OCI-LY7 (cell line): ENCODE measurements around the gene CFAP161. TPM values are rescaled to one million over a fixed set of nuclear protein-coding genes. Genes with fewer than 3 reads are reported as not detected.

Experiments used
- BruUV-seq: library from RNA; stranded (reverse); fragments of 400-500 nt; replicated peaks from 2 replicates; lab custom pipeline; 2021; lab: Mats Ljungman, UMichigan
- CTCF ChIA-PET: fragments of 300-600 bp; sonication (Branson Sonifier 250); formaldehyde crosslinking; loops from one replicate; lab custom pipeline; 2022; ENCODE audit warnings: antibody characterized with exemption; ENCODE audit not compliant: unreplicated experiment; lab: Charles Lee
- POLR2A ChIA-PET: fragments of 300-600 bp; sonication (Branson Sonifier 250); formaldehyde crosslinking; loops from one replicate; lab custom pipeline; 2022; ENCODE audit warnings: antibody characterized with exemption; lab: Charles Lee
- DNase-seq: peaks from one replicate; pipeline ENCODE4 v3.0.0-alpha.2; 2015; ENCODE audit warnings: low spot score
- H2AFZ ChIP-seq: fragments of 200-600 bp; sonication (generic), shearing (Covaris generic); 2 replicates; pipeline ENCODE4 v1.6.1; 2014; ENCODE audit warnings: mild to moderate bottlenecking, antibody characterized with exemption, low read length, moderate library complexity
- H3K27ac ChIP-seq: fragments of 200-600 bp; sonication (generic); 2 replicates; pipeline ENCODE4 v1.5.1; 2014; ENCODE audit warnings: mixed run types, low read depth, mild to moderate bottlenecking, moderate library complexity, low read length, inconsistent platforms; ENCODE audit not compliant: poor library complexity, severe bottlenecking
- H3K36me3 ChIP-seq: fragments of 200-600 bp; sonication (generic); 2 replicates; pipeline ENCODE4 v1.6.1; 2014; ENCODE audit warnings: mild to moderate bottlenecking, antibody characterized with exemption, low read length, moderate library complexity, mixed read lengths; ENCODE audit not compliant: insufficient read depth
- H3K4me1 ChIP-seq: fragments of 200-600 bp; sonication (generic); 2 replicates; pipeline ENCODE4 v1.5.1; 2014; ENCODE audit warnings: mild to moderate bottlenecking, low read length; ENCODE audit not compliant: insufficient read depth, poor library complexity, severe bottlenecking
- H3K4me2 ChIP-seq: fragments of 200-600 bp; sonication (generic); 2 replicates; pipeline ENCODE4 v1.6.1; 2014; ENCODE audit warnings: mild to moderate bottlenecking, low read length
- H3K4me3 ChIP-seq: fragments of 200-600 bp; sonication (generic); 2 replicates; pipeline ENCODE4 v1.5.1; 2014; ENCODE audit warnings: mild to moderate bottlenecking, low read depth, low read length; ENCODE audit not compliant: poor library complexity, severe bottlenecking
- H3K79me2 ChIP-seq: fragments of 200-600 bp; sonication (generic); 2 replicates; pipeline ENCODE4 v1.6.1; 2016; ENCODE audit warnings: low read depth, mild to moderate bottlenecking, low read length, moderate library complexity, mixed read lengths; ENCODE audit not compliant: insufficient read depth
- H3K9me2 ChIP-seq: fragments of 200-600 bp; sonication (generic); 2 replicates; pipeline ENCODE4 v1.6.1; 2016; ENCODE audit warnings: mild to moderate bottlenecking, low read length, mixed read lengths; ENCODE audit not compliant: insufficient read depth
- H3K9me3 ChIP-seq: fragments of 200-600 bp; sonication (generic); 2 replicates; pipeline ENCODE4 v1.6.1; 2014; ENCODE audit warnings: mild to moderate bottlenecking, mixed run types, low read length, mixed read lengths
- H4K20me1 ChIP-seq: fragments of 200-600 bp; sonication (generic); 2 replicates; pipeline ENCODE4 v1.6.1; 2014; ENCODE audit warnings: mild to moderate bottlenecking, antibody characterized with exemption, low read length, moderate library complexity, mixed read lengths; ENCODE audit not compliant: insufficient read depth
- CTCF ChIP-seq: fragments of 200-600 bp; sonication (generic); conservative IDR thresholded peaks from 2 replicates; pipeline ENCODE4 v1.5.1; 2014; ENCODE audit warnings: mild to moderate bottlenecking, antibody characterized with exemption, low read length, moderate library complexity, mixed read lengths
- EZH2phosphoT487 ChIP-seq: fragments of 200-600 bp; sonication (generic); IDR thresholded peaks from 2 replicates; pipeline ENCODE4 v1.6.1; 2018; ENCODE audit warnings: low read depth, borderline replicate concordance, mild to moderate bottlenecking, mixed run types, antibody characterized with exemption, low read length, moderate library complexity, mixed read lengths
- intact Hi-C: fragments of 100-400 bp; cut with micrococcal nuclease; formaldehyde crosslinking; loops from one replicate; pipeline ENCODE4 v1.10.0; 2022; ENCODE audit not compliant: unreplicated experiment
- total RNA-seq, 2 experiments: library from RNA; depleted of rRNA in 1 of 2; stranded (reverse); fragments of >200 nt in 1 of 2; shearing (Covaris generic) in 1 of 2; gene quantifications; 2 replicates each; pipeline ENCODE4 v1.2.3, GENCODE V29; 2014 to 2022

CFAP161 gene
- total RNA-seq, 2 experiments from 2014 or later = not detected

- no peak for TF ChIP-seq CTCF
- TF ChIP-seq EZH2phosphoT487 = no peak
Measured at GRCh38 chr15:81190922-81191507, 56.9 kb downstream of the CFAP161 start.

GRCh38 chr15:81191701-81192100 lies 57.6 kb downstream of the CFAP161 start:
- TF ChIP-seq EZH2phosphoT487 (no peak), CTCF (no peak)
- Histone ChIP-seq H3K9me3 (no peaks in the 10 kb centered on the region), H4K20me1 (no peaks in the 10 kb centered on the region), H3K79me2 (no peaks in the 10 kb centered on the region), H3K4me1 (no peaks in the 10 kb centered on the region), H3K36me3 (no peaks in the 10 kb centered on the region), H3K4me2 (no peak overlapping the region), H3K4me3 (no peak overlapping the region), H2AFZ (no peak overlapping the region), H3K9me2 (no peaks in the 10 kb centered on the region), H3K27ac (no peak overlapping the region)
- ChIA-PET POLR2A (interaction anchor here (0.8 kb wide), 1 partner anchor 109 kb away, joined by 3 read pairs; no protein-coding TSS in a partner anchor), CTCF (no interaction called here)
- BruUV-seq = no TSS peak
- no peak for DNase-seq
- intact Hi-C loops = no loop called here

More at GRCh38 chr15:81190922-81191507, 56.9 kb downstream of the CFAP161 start:
- Histone ChIP-seq H4K20me1 (no peaks in the 10 kb centered on the region), H3K36me3 (no peaks in the 10 kb centered on the region), H3K9me3 (no peaks in the 10 kb centered on the region), H3K4me1 (no peaks in the 10 kb centered on the region), H3K9me2 (no peaks in the 10 kb centered on the region), H2AFZ (no peak overlapping the region), H3K4me3 (no peak overlapping the region), H3K27ac (no peak overlapping the region), H3K4me2 (no peak overlapping the region), H3K79me2 (no peaks in the 10 kb centered on the region)
- BruUV-seq = no TSS peak
- intact Hi-C loops = no loop called here
- ChIA-PET POLR2A (interaction anchor here (1.5 kb wide), 1 partner anchor 40 kb away, joined by 5 read pairs; no protein-coding TSS in a partner anchor), CTCF (no interaction called here)
- DNase-seq = no peak

- H3K9me2 ChIP-seq = no peaks in the 10 kb centered on the region
- no TSS peak for BruUV-seq
- intact Hi-C loops = no loop called here
- H3K4me2 ChIP-seq = no peak overlapping the region
- CTCF ChIA-PET = no interaction called here
- H3K9me3 ChIP-seq = no peaks in the 10 kb centered on the region
- H3K36me3 ChIP-seq = no peaks in the 10 kb centered on the region
- POLR2A ChIA-PET = no interaction called here
- no peaks in the 10 kb centered on the region for H4K20me1 ChIP-seq
- no peak for TF ChIP-seq EZH2phosphoT487
- no peak for TF ChIP-seq CTCF
- H3K4me3 ChIP-seq = no peak overlapping the region
- H3K27ac ChIP-seq = no peak overlapping the region
- H3K79me2 ChIP-seq = no peaks in the 10 kb centered on the region
- no peaks in the 10 kb centered on the region for H3K4me1 ChIP-seq
- peak; percentile 2 for DNase-seq
- no peak overlapping the region for H2AFZ ChIP-seq
Measured at GRCh38 chr15:81194723-81195122, 60.7 kb downstream of the CFAP161 start.
